Mesenchymal stem cell (in vitro differentiated cells and primary cell): ENCODE measurements around the gene OR5H1.

Experiments used
- DNase-seq: peaks from one replicate; pipeline ENCODE4 v3.0.0-alpha.2; 2013
- H2AFZ ChIP-seq: one replicate; pipeline ENCODE4 v1.6.1; 2013; ENCODE audit warnings: low read depth, mild to moderate bottlenecking, control low read depth, inconsistent platforms, low read length, moderate library complexity
- H2AK5ac ChIP-seq: 2 replicates; pipeline ENCODE4 v1.6.1; 2013; ENCODE audit warnings: low read length, moderate library complexity, mild to moderate bottlenecking, inconsistent platforms; ENCODE audit not compliant: severe bottlenecking
- H2BK120ac ChIP-seq: one replicate; pipeline ENCODE4 v1.6.1; 2013; ENCODE audit warnings: low read depth, mild to moderate bottlenecking, inconsistent platforms, low read length, moderate library complexity
- H2BK12ac ChIP-seq, 2 experiments: one replicate each; pipeline ENCODE4 v1.6.1; 2013; ENCODE audit warnings: inconsistent platforms in 2 of 2, low read length in 2 of 2, mild to moderate bottlenecking in 2 of 2, moderate library complexity in 2 of 2, control low read depth in 1 of 2
- H2BK15ac ChIP-seq: one replicate; pipeline ENCODE4 v1.6.1; 2013; ENCODE audit warnings: mild to moderate bottlenecking, low read depth, inconsistent platforms; ENCODE audit not compliant: poor library complexity, severe bottlenecking
- H2BK5ac ChIP-seq: 2 replicates; pipeline ENCODE4 v1.6.1; 2013; ENCODE audit warnings: low read depth, mild to moderate bottlenecking, low read length, control low read depth, inconsistent platforms; ENCODE audit not compliant: poor library complexity, severe bottlenecking
- H3K14ac ChIP-seq, 2 experiments: one replicate each; pipeline ENCODE4 v1.6.1; 2013; ENCODE audit warnings: inconsistent platforms in 2 of 2, low read length in 2 of 2, control low read depth in 1 of 2, mild to moderate bottlenecking in 1 of 2, moderate library complexity in 1 of 2
- H3K18ac ChIP-seq, 2 experiments: one replicate each; pipeline ENCODE4 v1.6.1; 2013; ENCODE audit warnings: inconsistent platforms in 2 of 2, low read length in 2 of 2, control low read depth in 1 of 2, low read depth in 1 of 2, mild to moderate bottlenecking in 1 of 2
- H3K23ac ChIP-seq, 2 experiments: one replicate each; pipeline ENCODE4 v1.6.1; 2013; ENCODE audit warnings: inconsistent platforms in 2 of 2, low read length in 2 of 2, mild to moderate bottlenecking in 2 of 2, moderate library complexity in 2 of 2, control low read depth in 1 of 2
- H3K27ac ChIP-seq: 2 replicates; pipeline ENCODE4 v1.5.1; 2013; ENCODE audit warnings: mild to moderate bottlenecking, moderate library complexity, low read length, control low read depth, inconsistent platforms; ENCODE audit not compliant: poor library complexity, severe bottlenecking
- H3K27me3 ChIP-seq, 2 experiments: 2 replicates each; pipeline versions ENCODE4 v1.6.1 to v1.7.0; 2013; ENCODE audit warnings: low read length in 2 of 2, mild to moderate bottlenecking in 2 of 2, moderate library complexity in 2 of 2, control low read depth in 1 of 2, inconsistent platforms in 1 of 2; ENCODE audit not compliant: control insufficient read depth in 1 of 2, insufficient read depth in 1 of 2
- H3K36me3 ChIP-seq, 2 experiments: 2 replicates each; pipeline versions ENCODE4 v1.6.1 to v1.7.0; 2013; ENCODE audit warnings: low read length in 2 of 2, control low read depth in 1 of 2, inconsistent platforms in 1 of 2, low read depth in 1 of 2, mild to moderate bottlenecking in 1 of 2; ENCODE audit not compliant: insufficient read depth in 2 of 2, control insufficient read depth in 1 of 2
- H3K4ac ChIP-seq, 2 experiments: one replicate each; pipeline ENCODE4 v1.6.1; 2013; ENCODE audit warnings: inconsistent platforms in 2 of 2, low read length in 2 of 2, mild to moderate bottlenecking in 2 of 2, moderate library complexity in 2 of 2, control low read depth in 1 of 2, low read depth in 1 of 2
- H3K4me1 ChIP-seq: 2 replicates; pipeline ENCODE4 v1.6.1; 2013; ENCODE audit warnings: low read depth, low read length, control low read depth; ENCODE audit not compliant: control insufficient read depth, insufficient read depth
- H3K4me2 ChIP-seq: 2 replicates; pipeline ENCODE4 v1.6.1; 2013; ENCODE audit warnings: low read length, mild to moderate bottlenecking, inconsistent platforms; ENCODE audit not compliant: poor library complexity, severe bottlenecking
- H3K4me3 ChIP-seq, 2 experiments: 2 replicates each; pipeline versions ENCODE4 v1.5.1 to v1.7.0; 2013; ENCODE audit warnings: low read length in 2 of 2, mild to moderate bottlenecking in 2 of 2, control low read depth in 1 of 2, low read depth in 1 of 2; ENCODE audit not compliant: insufficient read depth in 1 of 2
- H3K79me1 ChIP-seq: replicated peaks from 2 replicates; pipeline ENCODE4 v1.6.1; 2013; ENCODE audit warnings: mild to moderate bottlenecking, control low read depth, low read length, inconsistent platforms; ENCODE audit not compliant: poor library complexity, severe bottlenecking
- H3K9ac ChIP-seq: 2 replicates; pipeline ENCODE4 v1.7.0; 2013; ENCODE audit warnings: mild to moderate bottlenecking, low read length, moderate library complexity
- H3K9me3 ChIP-seq: 2 replicates; pipeline ENCODE4 v1.7.0; 2013; ENCODE audit warnings: mild to moderate bottlenecking, low read length; ENCODE audit not compliant: control insufficient read depth
- H4K8ac ChIP-seq: one replicate; pipeline ENCODE4 v1.6.1; 2013; ENCODE audit warnings: inconsistent platforms, mild to moderate bottlenecking, low read length, moderate library complexity
- H4K91ac ChIP-seq: one replicate; pipeline ENCODE4 v1.6.1; 2013; ENCODE audit warnings: mild to moderate bottlenecking, low read length, inconsistent platforms
- WGBS: methylation state at CpG from one replicate; pipeline ENCODE4 v1.1.7; 2013; ENCODE audit warnings: mixed read lengths; 5-methylcytosine and 5-hydroxymethylcytosine counted together

OR5H1 gene

GRCh38 chr3:98166396-98166795, 35.9 kb downstream of the OR5H1 start, which contains the start of gene OR5H15:
Gene OR5H15 (plus strand): TSS chr3:98166696. CDS start chr3:98168700, 2,004 bp downstream.
- Histone ChIP-seq H4K91ac (no peak within 1 kb of the TSS), H3K4me3 (no peak within 1 kb of the TSS), H2AFZ (no peak within 1 kb of the TSS), H3K4ac (no peak within 1 kb of the TSS), H3K36me3 (no peaks in the 10 kb centered on the region), H2AK5ac (no peak within 1 kb of the TSS), H3K79me1 (no peaks in the 10 kb centered on the region), H2BK15ac (no peak within 1 kb of the TSS), H2BK5ac (no peak within 1 kb of the TSS), H3K14ac (no peak within 1 kb of the TSS), H3K4me1 (no peaks in the 10 kb centered on the region), H2BK120ac (no peak within 1 kb of the TSS), H3K9me3 (no peaks in the 10 kb centered on the region), H3K27me3 (no peaks in the 10 kb centered on the region), H2BK12ac (no peak within 1 kb of the TSS), H3K23ac (no peak within 1 kb of the TSS), H3K4me2 (no peak within 1 kb of the TSS), H3K18ac (no peak within 1 kb of the TSS), H3K27ac (no peak within 1 kb of the TSS), H3K9ac (no peak within 1 kb of the TSS), H4K8ac (no peak within 1 kb of the TSS)
- no CpG with 5 or more reads among the region's 3 CpGs for WGBS
- DNase-seq = no peak

GRCh38 chr3:98171071-98171470, 40.5 kb downstream of the OR5H1 start:
- no peak overlapping the region for H3K18ac ChIP-seq
- H2AFZ ChIP-seq = no peak overlapping the region
- DNase-seq = no peak
- no peak overlapping the region for H3K14ac ChIP-seq
- no peak overlapping the region for H2BK120ac ChIP-seq
- H2BK12ac ChIP-seq = no peak overlapping the region
- no peak overlapping the region for H2BK5ac ChIP-seq
- H3K4me3 ChIP-seq = no peak overlapping the region
- no peaks in the 10 kb centered on the region for H3K36me3 ChIP-seq
- H3K27ac ChIP-seq = no peak overlapping the region
- H3K27me3 ChIP-seq = no peaks in the 10 kb centered on the region
- no peak overlapping the region for H3K4me2 ChIP-seq
- H4K91ac ChIP-seq = no peak overlapping the region
- no peaks in the 10 kb centered on the region for H3K9me3 ChIP-seq
- no peaks in the 10 kb centered on the region for H3K4me1 ChIP-seq
- H3K9ac ChIP-seq = no peak overlapping the region
- no peak overlapping the region for H2AK5ac ChIP-seq
- WGBS = 33% methylated on average over 1 of the region's 1 CpG
- H3K79me1 ChIP-seq = no peaks in the 10 kb centered on the region
- no peak overlapping the region for H4K8ac ChIP-seq
- no peak overlapping the region for H3K23ac ChIP-seq
- H3K4ac ChIP-seq = no peak overlapping the region
- H2BK15ac ChIP-seq = no peak overlapping the region

DNA sequence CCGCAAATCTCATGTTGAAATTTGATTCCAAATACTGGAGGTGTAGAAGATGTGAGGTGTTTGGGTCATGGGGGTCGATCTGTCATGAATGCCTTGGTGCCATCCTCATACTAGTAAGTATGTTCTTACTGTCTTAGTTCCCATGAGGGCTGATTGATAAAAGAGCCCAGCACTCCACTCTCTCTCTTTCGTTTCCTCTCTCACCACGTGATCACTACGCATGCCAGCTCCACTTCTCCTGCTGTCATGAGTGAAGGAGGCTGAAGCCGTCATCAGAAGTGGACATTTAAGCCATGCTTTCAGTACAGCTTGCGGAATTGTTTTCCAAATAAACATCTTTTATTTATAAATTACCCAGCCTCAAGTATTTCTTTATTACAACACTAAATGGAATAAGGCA, 42.1 kb downstream of the OR5H1 start:
- Histone ChIP-seq H2BK12ac (no peak overlapping the region), H4K8ac (no peak overlapping the region), H3K9me3 (no peaks in the 10 kb centered on the region), H3K27me3 (no peaks in the 10 kb centered on the region), H3K27ac (no peak overlapping the region), H4K91ac (no peak overlapping the region), H3K4me1 (no peaks in the 10 kb centered on the region), H3K79me1 (no peaks in the 10 kb centered on the region), H2BK15ac (no peak overlapping the region), H3K14ac (no peak overlapping the region), H2BK5ac (no peak overlapping the region), H3K18ac (no peak overlapping the region), H3K36me3 (no peaks in the 10 kb centered on the region), H2AK5ac (no peak overlapping the region), H3K4me2 (no peak overlapping the region), H3K4ac (no peak overlapping the region), H2BK120ac (no peak overlapping the region), H3K4me3 (no peak overlapping the region), H2AFZ (no peak overlapping the region), H3K23ac (no peak overlapping the region), H3K9ac (no peak overlapping the region)
- WGBS = 77% methylated on average over 6 of the region's 7 CpGs
- no peak for DNase-seq

DNA sequence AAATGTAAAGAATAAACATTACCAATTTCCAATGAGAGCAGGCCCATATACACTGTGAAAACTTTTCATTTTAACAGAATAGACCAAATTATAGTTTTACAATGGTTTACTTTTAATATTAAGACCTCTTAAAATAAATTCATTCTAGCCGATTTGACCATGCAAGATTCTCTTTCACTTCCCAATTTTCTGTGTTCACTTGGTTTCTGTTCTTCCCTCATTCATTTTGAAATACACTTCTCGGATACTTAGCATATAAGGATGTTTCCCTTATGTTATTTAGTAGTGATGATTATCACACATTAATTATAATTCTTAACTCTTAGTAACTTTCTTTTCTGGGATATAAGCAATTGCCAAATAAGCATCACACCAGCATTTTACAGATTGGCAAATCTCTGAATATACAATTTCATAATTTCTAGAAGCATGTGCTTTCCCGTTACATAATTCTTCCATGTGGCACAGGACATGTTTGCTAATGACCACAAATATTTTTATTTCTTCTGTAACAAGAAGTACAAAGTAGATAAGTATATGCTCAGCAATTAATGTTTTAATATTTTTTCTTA, 49.9 kb downstream of the OR5H1 start:
- H3K4me2 ChIP-seq = no peak overlapping the region
- H3K27me3 ChIP-seq = no peaks in the 10 kb centered on the region
- no peak for DNase-seq
- no peaks in the 10 kb centered on the region for H3K36me3 ChIP-seq
- H3K4me1 ChIP-seq = no peaks in the 10 kb centered on the region
- H3K9ac ChIP-seq = no peak overlapping the region
- no peak overlapping the region for H3K18ac ChIP-seq
- no peak overlapping the region for H2BK120ac ChIP-seq
- no peak overlapping the region for H3K4me3 ChIP-seq
- no peak overlapping the region for H4K8ac ChIP-seq
- H3K14ac ChIP-seq = no peak overlapping the region
- WGBS = 57% methylated on average over 1 of the region's 3 CpGs
- no peak overlapping the region for H3K23ac ChIP-seq
- H3K4ac ChIP-seq = no peak overlapping the region
- no peak overlapping the region for H2AFZ ChIP-seq
- no peak overlapping the region for H3K27ac ChIP-seq
- H2BK12ac ChIP-seq = no peak overlapping the region
- no peak overlapping the region for H4K91ac ChIP-seq
- H3K79me1 ChIP-seq = no peaks in the 10 kb centered on the region
- H3K9me3 ChIP-seq = no peaks in the 10 kb centered on the region
- H2BK5ac ChIP-seq = no peak overlapping the region
- no peak overlapping the region for H2BK15ac ChIP-seq
- H2AK5ac ChIP-seq = no peak overlapping the region
